ENCODE results near the gene XPR1.
"Not testable (repeated sequence)": the region's sequence is repeated elsewhere in the genome, so short reads cannot be mapped to it uniquely, and the experiment has no call there.

XPR1 gene

DNA sequence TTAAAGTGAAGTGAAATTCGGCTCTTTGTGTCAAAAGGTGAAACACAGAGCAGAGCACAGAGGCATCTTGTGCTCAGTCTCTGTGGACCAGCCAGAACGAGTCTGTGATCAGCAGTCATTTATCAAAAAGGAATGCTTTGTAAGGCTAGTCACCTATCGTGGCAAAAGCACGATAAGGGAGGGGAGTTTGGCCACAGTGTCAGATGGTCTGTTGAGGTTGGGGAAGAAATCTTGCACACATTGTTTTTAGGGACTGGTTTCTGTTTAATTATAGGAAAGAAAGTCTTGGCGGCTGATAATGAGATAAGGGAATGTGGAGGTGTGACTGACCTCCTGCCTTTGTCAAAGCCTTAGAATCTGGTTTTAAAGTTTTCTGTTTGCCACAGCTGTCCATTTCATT, 222.6 kb downstream of the XPR1 start:
- no peaks in the 10 kb centered on the region for H3K9me3 ChIP-seq (ENCODE audit: control insufficient read depth in 2 of 2, low read length in 2 of 2)
- H3K4me3 ChIP-seq (ENCODE audit: low read length in 2 of 2) = no peak overlapping the region
- no peaks in the 10 kb centered on the region for H3K27me3 ChIP-seq (ENCODE audit: control insufficient read depth in 1 of 2, insufficient read depth in 2 of 2, low read length in 2 of 2)
- no peak overlapping the region for H3K27ac ChIP-seq (ENCODE audit: low read length)
- no peaks in the 10 kb centered on the region for H3K4me1 ChIP-seq (ENCODE audit: control insufficient read depth, insufficient read depth, low read length)
- H3K9ac ChIP-seq (ENCODE audit: low read length in 2 of 2) = no peak overlapping the region
- peaks cover 0 to 3% of the 10 kb centered on the region in 2 donors for H3K36me3 ChIP-seq (ENCODE audit: control insufficient read depth in 2 of 2, insufficient read depth in 2 of 2, low read length in 2 of 2)

DNA sequence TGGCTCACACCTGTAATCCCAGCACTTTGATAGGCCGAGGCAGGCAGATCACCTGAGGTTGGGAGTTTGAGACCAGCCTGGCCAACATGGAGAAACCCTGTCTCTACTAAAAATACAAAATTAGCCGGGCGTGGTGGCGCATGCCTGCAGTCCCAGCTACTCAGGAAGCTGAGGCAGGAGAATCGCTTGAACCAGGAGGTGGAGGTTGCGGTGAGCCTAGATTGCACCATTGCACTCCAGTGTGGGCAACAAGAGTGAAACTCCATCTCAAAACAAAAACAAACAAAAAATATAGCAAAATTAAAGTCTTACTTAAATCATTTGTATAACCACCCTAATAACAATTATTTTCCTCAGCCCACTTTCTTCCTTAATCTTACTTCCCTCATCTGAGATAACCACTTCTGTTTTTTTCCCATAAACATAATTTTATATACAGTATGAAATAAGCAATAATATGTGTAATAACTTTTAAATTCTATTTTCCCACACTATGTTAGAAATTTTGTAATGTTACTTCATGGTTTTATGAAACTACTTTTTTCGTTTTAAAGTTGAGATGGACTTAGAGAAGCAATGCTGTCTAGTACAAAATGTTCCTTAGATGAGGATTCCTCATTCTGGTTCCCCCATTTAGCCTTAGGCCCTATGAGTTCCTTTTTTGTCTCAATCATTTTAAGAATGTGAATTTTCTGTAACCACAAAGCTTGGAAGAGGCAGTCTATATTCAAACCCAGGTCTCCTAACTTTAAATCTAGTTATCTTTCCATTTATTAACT, 226.3 kb downstream of the XPR1 start:
- not testable (repeated sequence) for H3K27ac ChIP-seq (ENCODE audit: low read length); H3K4me3 ChIP-seq (ENCODE audit: low read length in 2 of 2); H3K9me3 ChIP-seq (ENCODE audit: control insufficient read depth in 2 of 2, low read length in 2 of 2); H3K9ac ChIP-seq (ENCODE audit: low read length in 2 of 2); H3K4me1 ChIP-seq (ENCODE audit: control insufficient read depth, insufficient read depth, low read length); H3K27me3 ChIP-seq (ENCODE audit: control insufficient read depth in 1 of 2, insufficient read depth in 2 of 2, low read length in 2 of 2); H3K36me3 ChIP-seq (ENCODE audit: control insufficient read depth in 2 of 2, insufficient read depth in 2 of 2, low read length in 2 of 2)

DNA sequence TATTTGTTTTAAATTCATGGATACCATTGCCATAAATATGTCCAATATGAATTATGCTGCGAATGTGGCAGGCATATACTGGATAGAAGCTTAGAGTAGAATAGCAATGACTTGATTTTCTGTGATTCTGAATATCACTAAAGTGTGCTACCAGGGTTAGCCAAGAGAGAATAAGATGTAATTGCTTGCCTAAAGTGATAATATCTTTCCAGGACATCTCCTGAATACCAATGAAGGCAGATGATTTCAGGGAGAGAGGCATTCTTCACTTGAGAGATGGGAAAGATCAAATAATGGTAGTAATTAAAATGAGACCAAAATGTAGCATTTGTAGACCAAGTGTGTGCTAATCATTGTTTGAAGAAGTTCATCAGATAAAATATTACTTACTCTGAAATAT, 227.5 kb downstream of the XPR1 start:
- Histone ChIP-seq H3K9me3 (ENCODE audit: control insufficient read depth in 2 of 2, low read length in 2 of 2) (no peaks in the 10 kb centered on the region), H3K4me3 (ENCODE audit: low read length in 2 of 2) (no peak overlapping the region), H3K36me3 (ENCODE audit: control insufficient read depth in 2 of 2, insufficient read depth in 2 of 2, low read length in 2 of 2) (peaks cover 0 to 3% of the 10 kb centered on the region in 2 donors), H3K4me1 (ENCODE audit: control insufficient read depth, insufficient read depth, low read length) (no peaks in the 10 kb centered on the region), H3K9ac (ENCODE audit: low read length in 2 of 2) (no peak overlapping the region), H3K27me3 (ENCODE audit: control insufficient read depth in 1 of 2, insufficient read depth in 2 of 2, low read length in 2 of 2) (no peaks in the 10 kb centered on the region), H3K27ac (ENCODE audit: low read length) (no peak overlapping the region)

DNA sequence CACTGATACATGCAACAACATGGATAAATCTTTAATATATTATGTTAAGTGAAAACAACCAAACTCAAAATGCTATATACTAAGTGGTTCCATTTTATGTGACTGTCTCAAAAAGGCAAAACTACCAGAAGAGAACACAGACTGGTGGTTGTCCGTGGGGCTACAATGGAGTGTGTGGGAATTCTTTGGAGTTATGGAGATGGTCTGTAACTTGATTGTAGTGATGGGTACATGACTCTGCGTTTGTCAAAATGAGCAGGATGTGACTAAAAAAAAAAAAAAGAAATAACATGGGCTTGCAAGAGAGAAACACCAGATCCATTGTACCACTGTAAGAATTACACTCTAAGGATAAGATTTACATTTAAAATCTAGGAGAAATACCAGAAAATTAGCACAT, 228.7 kb downstream of the XPR1 start:
- Histone ChIP-seq H3K9me3 (ENCODE audit: control insufficient read depth in 2 of 2, low read length in 2 of 2) (no peaks in the 10 kb centered on the region), H3K9ac (ENCODE audit: low read length in 2 of 2) (no peak overlapping the region), H3K27me3 (ENCODE audit: control insufficient read depth in 1 of 2, insufficient read depth in 2 of 2, low read length in 2 of 2) (no peaks in the 10 kb centered on the region), H3K27ac (ENCODE audit: low read length) (no peak overlapping the region), H3K36me3 (ENCODE audit: control insufficient read depth in 2 of 2, insufficient read depth in 2 of 2, low read length in 2 of 2) (peaks cover 0 to 3% of the 10 kb centered on the region in 2 donors), H3K4me1 (ENCODE audit: control insufficient read depth, insufficient read depth, low read length) (no peaks in the 10 kb centered on the region), H3K4me3 (ENCODE audit: low read length in 2 of 2) (no peak overlapping the region)

DNA sequence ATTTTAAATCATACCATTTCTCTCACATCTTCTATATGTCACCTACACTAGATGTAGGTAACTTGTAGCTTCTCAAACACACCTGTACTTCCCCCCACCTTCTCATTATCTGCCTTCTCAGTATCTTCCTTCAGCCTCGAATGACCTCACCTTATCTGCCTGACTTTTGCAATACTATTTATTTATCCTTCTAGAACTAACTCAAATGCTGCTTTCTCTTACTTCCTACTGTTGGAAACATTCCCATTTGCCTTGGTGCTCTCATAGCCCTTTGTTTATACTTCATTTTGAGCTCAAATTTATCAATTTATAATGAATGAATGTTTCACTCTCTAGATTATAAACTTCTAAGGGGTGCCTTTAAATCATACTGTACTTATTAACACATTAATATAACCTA, 230.5 kb downstream of the XPR1 start:
- Histone ChIP-seq H3K4me3 (ENCODE audit: low read length in 2 of 2) (no peak overlapping the region), H3K9me3 (ENCODE audit: control insufficient read depth in 2 of 2, low read length in 2 of 2) (no peaks in the 10 kb centered on the region), H3K27ac (ENCODE audit: low read length) (no peak overlapping the region), H3K9ac (ENCODE audit: low read length in 2 of 2) (no peak overlapping the region), H3K27me3 (ENCODE audit: control insufficient read depth in 1 of 2, insufficient read depth in 2 of 2, low read length in 2 of 2) (no peaks in the 10 kb centered on the region), H3K36me3 (ENCODE audit: control insufficient read depth in 2 of 2, insufficient read depth in 2 of 2, low read length in 2 of 2) (peaks cover 1 to 3% of the 10 kb centered on the region in 2 donors), H3K4me1 (ENCODE audit: control insufficient read depth, insufficient read depth, low read length) (no peaks in the 10 kb centered on the region)

DNA sequence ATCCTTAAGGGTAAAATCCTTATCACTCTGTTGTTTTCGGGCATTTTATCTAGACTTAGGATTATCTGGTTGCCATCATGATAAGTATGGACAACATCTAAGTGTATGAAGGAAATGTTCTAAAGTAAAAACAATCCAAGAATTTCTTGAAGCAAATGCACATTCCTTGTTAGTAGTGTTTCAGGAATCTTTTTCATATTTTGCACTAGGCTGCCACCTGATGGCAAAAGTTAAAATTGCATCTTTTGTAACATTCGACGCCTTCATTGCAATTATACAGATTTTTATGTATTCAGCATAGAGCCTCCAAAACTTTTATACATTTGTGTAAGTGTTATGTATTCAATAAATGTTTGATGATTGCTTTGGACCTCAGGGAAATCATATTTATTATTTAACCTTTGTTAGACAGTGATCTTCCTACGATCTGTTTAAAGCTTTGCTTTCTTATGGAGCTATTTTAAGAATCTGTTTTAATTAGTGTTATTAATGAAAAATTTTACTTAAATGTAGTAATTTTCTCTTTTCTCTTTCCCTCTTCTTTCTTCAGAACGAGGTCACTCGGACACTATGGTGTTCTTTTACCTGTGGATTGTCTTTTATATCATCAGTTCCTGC, 231.4 kb downstream of the XPR1 start:
- Histone ChIP-seq H3K36me3 (ENCODE audit: control insufficient read depth in 2 of 2, insufficient read depth in 2 of 2, low read length in 2 of 2) (peaks cover 0 to 3% of the 10 kb centered on the region in 2 donors), H3K9ac (ENCODE audit: low read length in 2 of 2) (no peak overlapping the region), H3K4me1 (ENCODE audit: control insufficient read depth, insufficient read depth, low read length) (no peaks in the 10 kb centered on the region), H3K27ac (ENCODE audit: low read length) (no peak overlapping the region), H3K4me3 (ENCODE audit: low read length in 2 of 2) (no peak overlapping the region), H3K27me3 (ENCODE audit: control insufficient read depth in 1 of 2, insufficient read depth in 2 of 2, low read length in 2 of 2) (no peaks in the 10 kb centered on the region), H3K9me3 (ENCODE audit: control insufficient read depth in 2 of 2, low read length in 2 of 2) (no peaks in the 10 kb centered on the region)

DNA sequence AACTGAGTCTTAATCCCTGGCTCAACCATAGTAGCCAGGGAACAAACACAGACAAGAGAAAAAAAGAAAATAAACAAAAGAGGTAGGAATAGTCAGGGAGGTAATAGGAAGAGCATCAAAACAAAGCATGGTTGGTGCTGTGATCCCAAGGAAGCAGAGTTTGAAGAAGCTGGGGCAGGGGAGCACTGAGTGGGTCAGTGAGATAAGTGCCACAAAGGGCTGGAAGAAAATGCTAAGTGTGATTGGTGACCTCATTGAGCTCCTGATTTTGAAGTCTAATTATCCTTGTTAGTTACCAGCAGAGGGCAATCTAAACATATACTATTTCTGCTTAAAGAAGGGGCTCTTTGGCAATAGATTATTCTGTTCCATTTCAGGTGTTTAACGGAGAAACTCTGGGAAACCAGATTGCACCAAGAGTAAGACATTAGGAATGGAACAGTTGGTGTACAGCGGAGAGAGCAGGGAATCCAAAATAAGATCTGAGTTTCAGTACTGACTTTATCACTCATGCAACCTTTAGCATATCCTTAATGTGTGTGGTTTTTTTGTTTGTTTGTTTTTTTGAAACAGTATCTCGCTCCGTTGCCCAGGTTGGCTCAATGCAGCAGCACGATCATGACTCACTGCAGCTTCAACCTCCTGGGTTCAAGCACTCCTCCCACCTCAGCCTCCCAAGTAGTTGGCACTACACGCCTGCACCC, 250.1 kb downstream of the XPR1 start:
- Histone ChIP-seq H3K9ac (ENCODE audit: low read length in 2 of 2) (no peak overlapping the region), H3K36me3 (ENCODE audit: control insufficient read depth in 2 of 2, insufficient read depth in 2 of 2, low read length in 2 of 2) (peaks cover 0 to 7% of the 10 kb centered on the region in 2 donors), H3K4me1 (ENCODE audit: control insufficient read depth, insufficient read depth, low read length) (no peaks in the 10 kb centered on the region), H3K9me3 (ENCODE audit: control insufficient read depth in 2 of 2, low read length in 2 of 2) (no peaks in the 10 kb centered on the region), H3K4me3 (ENCODE audit: low read length in 2 of 2) (no peak overlapping the region), H3K27ac (ENCODE audit: low read length) (no peak overlapping the region), H3K27me3 (ENCODE audit: control insufficient read depth in 1 of 2, insufficient read depth in 2 of 2, low read length in 2 of 2) (no peaks in the 10 kb centered on the region)

DNA sequence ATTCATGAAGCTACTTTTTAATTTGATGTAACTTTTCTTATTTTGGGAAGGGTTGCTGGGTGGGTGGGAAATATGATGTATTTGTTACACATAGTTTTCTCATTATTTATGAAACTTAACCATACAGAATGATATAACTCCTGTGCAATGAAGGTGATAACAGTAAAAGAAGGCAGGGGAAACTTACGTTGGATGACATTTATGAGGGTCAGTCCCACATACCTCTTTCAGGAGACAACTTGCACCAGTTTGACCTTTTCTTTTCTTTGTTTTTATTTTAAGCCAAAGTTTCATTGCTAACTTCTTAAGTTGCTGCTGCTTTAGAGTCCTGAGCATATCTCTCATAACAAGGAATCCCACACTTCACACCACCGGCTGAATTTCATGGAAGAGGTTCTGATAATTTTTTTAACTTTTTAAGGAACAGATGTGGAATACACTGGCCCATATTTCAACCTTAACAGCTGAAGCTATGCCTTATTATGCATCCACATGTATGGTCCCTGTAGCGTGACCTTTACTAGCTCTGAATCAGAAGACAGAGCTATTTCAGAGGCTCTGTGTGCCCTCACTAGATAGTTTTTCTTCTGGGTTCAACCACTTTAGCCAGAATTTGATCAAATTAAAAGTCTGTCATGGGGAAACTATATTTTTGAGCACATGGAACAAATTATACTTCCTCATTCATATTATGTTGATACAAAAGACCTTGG, 252.9 kb downstream of the XPR1 start:
- Histone ChIP-seq H3K4me3 (ENCODE audit: low read length in 2 of 2) (no peak overlapping the region), H3K9me3 (ENCODE audit: control insufficient read depth in 2 of 2, low read length in 2 of 2) (no peaks in the 10 kb centered on the region), H3K27ac (ENCODE audit: low read length) (no peak overlapping the region), H3K9ac (ENCODE audit: low read length in 2 of 2) (no peak overlapping the region), H3K27me3 (ENCODE audit: control insufficient read depth in 1 of 2, insufficient read depth in 2 of 2, low read length in 2 of 2) (no peaks in the 10 kb centered on the region), H3K36me3 (ENCODE audit: control insufficient read depth in 2 of 2, insufficient read depth in 2 of 2, low read length in 2 of 2) (peaks cover 0 to 4% of the 10 kb centered on the region in 2 donors), H3K4me1 (ENCODE audit: control insufficient read depth, insufficient read depth, low read length) (no peaks in the 10 kb centered on the region)

DNA sequence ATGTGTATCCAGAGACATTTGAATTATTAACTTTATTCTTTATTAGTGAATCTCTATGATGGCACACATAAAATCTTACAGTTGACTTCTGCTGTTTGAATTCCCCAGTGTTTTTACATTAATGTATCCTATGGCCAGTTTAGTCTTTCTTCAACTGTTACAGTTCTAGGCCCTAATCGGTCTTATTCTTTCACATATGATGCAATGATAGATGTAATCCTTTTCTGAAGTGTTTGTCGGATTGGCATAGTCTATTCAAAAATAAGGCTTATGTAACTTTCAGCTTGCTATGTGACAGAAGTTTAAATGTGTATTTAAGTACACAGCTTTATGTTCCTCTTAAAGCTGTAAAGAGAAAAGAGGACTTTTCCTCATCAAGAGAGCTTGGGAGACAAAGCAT, 254.5 kb downstream of the XPR1 start:
- Histone ChIP-seq H3K4me3 (ENCODE audit: low read length in 2 of 2) (no peak overlapping the region), H3K27me3 (ENCODE audit: control insufficient read depth in 1 of 2, insufficient read depth in 2 of 2, low read length in 2 of 2) (no peaks in the 10 kb centered on the region), H3K36me3 (ENCODE audit: control insufficient read depth in 2 of 2, insufficient read depth in 2 of 2, low read length in 2 of 2) (no peaks in the 10 kb centered on the region), H3K9ac (ENCODE audit: low read length in 2 of 2) (no peak overlapping the region), H3K27ac (ENCODE audit: low read length) (no peak overlapping the region), H3K4me1 (ENCODE audit: control insufficient read depth, insufficient read depth, low read length) (no peaks in the 10 kb centered on the region), H3K9me3 (ENCODE audit: control insufficient read depth in 2 of 2, low read length in 2 of 2) (no peaks in the 10 kb centered on the region)

DNA sequence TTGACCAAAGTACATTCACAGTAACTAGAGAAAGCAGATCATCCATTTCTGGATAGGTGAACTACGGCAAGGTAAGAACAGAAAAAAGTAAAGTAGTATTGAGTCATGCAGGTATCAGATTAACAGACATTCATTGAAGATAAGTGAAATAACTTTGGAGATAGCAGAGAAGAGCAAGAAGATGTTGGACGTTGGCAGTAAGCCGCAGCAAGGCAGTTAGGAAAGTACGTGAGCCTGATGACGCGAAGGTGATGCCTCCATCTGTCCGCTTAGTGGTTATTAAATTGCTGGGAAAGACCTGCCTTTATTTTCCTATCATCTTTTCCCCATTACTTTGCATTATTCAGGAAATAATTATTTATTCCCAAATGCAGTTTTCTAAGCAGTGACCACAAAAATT, 256.0 kb downstream of the XPR1 start:
- Histone ChIP-seq H3K9ac (ENCODE audit: low read length in 2 of 2) (no peak overlapping the region), H3K4me1 (ENCODE audit: control insufficient read depth, insufficient read depth, low read length) (no peaks in the 10 kb centered on the region), H3K36me3 (ENCODE audit: control insufficient read depth in 2 of 2, insufficient read depth in 2 of 2, low read length in 2 of 2) (no peaks in the 10 kb centered on the region), H3K27ac (ENCODE audit: low read length) (no peak overlapping the region), H3K4me3 (ENCODE audit: low read length in 2 of 2) (no peak overlapping the region), H3K9me3 (ENCODE audit: control insufficient read depth in 2 of 2, low read length in 2 of 2) (no peaks in the 10 kb centered on the region), H3K27me3 (ENCODE audit: control insufficient read depth in 1 of 2, insufficient read depth in 2 of 2, low read length in 2 of 2) (no peaks in the 10 kb centered on the region)
